ENCODE results near the gene UNC93A. TPM values are rescaled to one million over a fixed set of nuclear protein-coding genes. Genes with fewer than 3 reads are reported as not detected.
"Not testable (repeated sequence)": the region's sequence is repeated elsewhere in the genome, so short reads cannot be mapped to it uniquely, and the experiment has no call there.

Gene UNC93A
- polyA plus RNA-seq, 4 donors: 0.15 to 9.6 (median 4.6) TPM

- no peak for DNase-seq (ENCODE audit: low read depth in 4 of 4, low spot score in 3 of 4)
Observed at GRCh38 chr6:167336844-167337630, 45.9 kb downstream of the UNC93A start.

- no peak for DNase-seq (ENCODE audit: low read depth in 4 of 4, low spot score in 3 of 4)
Observed at GRCh38 chr6:167337675-167338449, 46.7 kb downstream of the UNC93A start.

GRCh38 chr6:167338541-167339117 is 47.5 kb downstream of the UNC93A start:
- DNase-seq (ENCODE audit: low read depth in 4 of 4, low spot score in 3 of 4): no peak

GRCh38 chr6:167341038-167341583 is 50.0 kb downstream of the UNC93A start:
- DNase-seq (ENCODE audit: low read depth in 4 of 4, low spot score in 3 of 4): no peak

- DNase-seq (ENCODE audit: low read depth in 4 of 4, low spot score in 3 of 4): no peak
Observed at GRCh38 chr6:167341665-167342655, 50.8 kb downstream of the UNC93A start.

GRCh38 chr6:167342879-167343610 is 51.9 kb downstream of the UNC93A start:
- no peak for DNase-seq (ENCODE audit: low read depth in 4 of 4, low spot score in 3 of 4)

GRCh38 chr6:167345348-167345747 is 54.2 kb downstream of the UNC93A start:
- no peak for DNase-seq (ENCODE audit: low read depth in 4 of 4, low spot score in 3 of 4)

GRCh38 chr6:167345960-167346359 is 54.8 kb downstream of the UNC93A start:
- no peak for DNase-seq (ENCODE audit: low read depth in 4 of 4, low spot score in 3 of 4)

- DNase-seq (ENCODE audit: low read depth in 4 of 4, low spot score in 3 of 4): no peak
Observed at GRCh38 chr6:167347226-167347625, 56.1 kb downstream of the UNC93A start.

GRCh38 chr6:167349631-167350274 is 58.6 kb downstream of the UNC93A start:
- DNase-seq (ENCODE audit: low read depth in 4 of 4, low spot score in 3 of 4): no peak

GRCh38 chr6:167350275-167350696 is 59.2 kb downstream of the UNC93A start:
- no peak for DNase-seq (ENCODE audit: low read depth in 4 of 4, low spot score in 3 of 4)

- peak; percentile 54 to 69 (median 64) for DNase-seq (ENCODE audit: low read depth in 4 of 4, low spot score in 3 of 4)
Observed at GRCh38 chr6:167350731-167351655, 59.9 kb downstream of the UNC93A start.

GRCh38 chr6:167351656-167352345 is 60.7 kb downstream of the UNC93A start:
- no peak for DNase-seq (ENCODE audit: low read depth in 4 of 4, low spot score in 3 of 4)

- DNase-seq (ENCODE audit: low read depth in 4 of 4, low spot score in 3 of 4): no peak
Observed at GRCh38 chr6:167356874-167357273, 65.8 kb downstream of the UNC93A start.

- not testable (repeated sequence) for DNase-seq (ENCODE audit: low read depth in 4 of 4, low spot score in 3 of 4)
Observed at GRCh38 chr6:167358394-167358793, 67.3 kb downstream of the UNC93A start.

GRCh38 chr6:167361170-167361569 is 70.1 kb downstream of the UNC93A start:
- not testable (repeated sequence) for DNase-seq (ENCODE audit: low read depth in 4 of 4, low spot score in 3 of 4)
